Measurements from ENCODE around the gene ASB7.
"Not testable (repeated sequence)": the region's sequence is repeated elsewhere in the genome, so short reads cannot be mapped to it uniquely, and the experiment has no call there.

The ASB7 gene

DNA sequence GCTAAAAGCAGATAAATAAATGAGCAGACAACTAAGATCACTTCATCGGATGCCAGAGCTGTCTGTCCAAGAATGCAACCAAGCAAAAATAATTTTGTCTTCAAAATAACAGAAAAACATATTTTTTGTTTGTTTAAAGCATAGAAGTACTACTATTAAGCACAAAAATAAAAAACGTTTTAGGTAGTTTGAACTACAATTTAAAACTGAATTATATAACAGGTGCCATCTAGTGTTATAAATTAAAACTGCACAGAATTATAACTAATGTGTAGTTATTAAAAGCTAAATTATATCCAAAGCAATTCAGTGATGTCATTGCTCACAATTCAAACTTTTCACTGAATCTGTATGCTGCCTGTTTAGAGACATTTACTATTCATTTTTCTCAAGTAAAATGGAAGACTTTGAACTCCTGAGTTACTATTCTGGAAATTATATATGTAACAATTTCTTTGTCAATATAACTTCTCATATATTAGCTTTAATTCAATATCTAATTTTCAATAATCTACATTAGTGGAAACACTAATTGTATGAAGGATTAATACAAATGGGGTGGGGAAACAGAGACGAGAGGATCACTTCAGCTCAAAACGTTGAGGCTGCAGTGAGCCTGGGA, 29.9 kb upstream of the ASB7 start:
- TF ChIP-seq, protein P1, sequence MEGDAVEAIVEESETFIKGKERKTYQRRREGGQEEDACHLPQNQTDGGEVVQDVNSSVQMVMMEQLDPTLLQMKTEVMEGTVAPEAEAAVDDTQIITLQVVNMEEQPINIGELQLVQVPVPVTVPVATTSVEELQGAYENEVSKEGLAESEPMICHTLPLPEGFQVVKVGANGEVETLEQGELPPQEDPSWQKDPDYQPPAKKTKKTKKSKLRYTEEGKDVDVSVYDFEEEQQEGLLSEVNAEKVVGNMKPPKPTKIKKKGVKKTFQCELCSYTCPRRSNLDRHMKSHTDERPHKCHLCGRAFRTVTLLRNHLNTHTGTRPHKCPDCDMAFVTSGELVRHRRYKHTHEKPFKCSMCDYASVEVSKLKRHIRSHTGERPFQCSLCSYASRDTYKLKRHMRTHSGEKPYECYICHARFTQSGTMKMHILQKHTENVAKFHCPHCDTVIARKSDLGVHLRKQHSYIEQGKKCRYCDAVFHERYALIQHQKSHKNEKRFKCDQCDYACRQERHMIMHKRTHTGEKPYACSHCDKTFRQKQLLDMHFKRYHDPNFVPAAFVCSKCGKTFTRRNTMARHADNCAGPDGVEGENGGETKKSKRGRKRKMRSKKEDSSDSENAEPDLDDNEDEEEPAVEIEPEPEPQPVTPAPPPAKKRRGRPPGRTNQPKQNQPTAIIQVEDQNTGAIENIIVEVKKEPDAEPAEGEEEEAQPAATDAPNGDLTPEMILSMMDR (IDR thresholded peaks at IDR 0.05; ENCODE audit: insufficient read depth, low read length, missing control alignments), result no peak
- ChIA-PET CTCF (interaction anchor here (0.7 to 5.8 kb wide), 13 partner anchors 9 to 1297 kb away, joined by 3 to 32 read pairs (median 6); no protein-coding TSS in a partner anchor), POLR2A (no interaction called here)
- no peak for DNase-seq (ENCODE audit: low read depth, low spot score)
- no peak overlapping the region for H3K4me3 ChIP-seq (ENCODE audit: low read depth, low read length)

DNA sequence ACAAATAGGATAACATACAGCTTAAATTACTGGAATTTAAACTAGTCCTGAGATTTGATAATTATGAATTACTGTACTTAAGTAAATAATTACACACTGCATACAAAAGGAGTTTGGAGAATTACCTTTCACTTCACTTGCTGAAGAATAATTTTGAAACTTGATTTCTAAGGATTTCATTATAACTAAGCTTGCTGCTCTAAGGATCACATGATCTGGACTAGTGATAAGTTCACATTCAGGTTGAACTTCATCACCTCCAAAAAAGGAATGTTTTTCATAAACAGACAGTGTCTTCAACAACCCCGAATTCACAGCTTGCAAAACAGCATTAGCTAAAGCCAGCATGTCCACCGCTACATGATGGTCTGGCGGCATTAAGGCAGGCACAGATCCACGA, 28.9 kb upstream of the ASB7 start:
- ChIA-PET POLR2A (no interaction called here), CTCF (interaction anchor here (0.6 to 5.8 kb wide), 8 partner anchors 13 to 649 kb away, joined by 3 to 32 read pairs (median 8); partner anchors contain the start of genes ASB7 and LINS1)
- TF ChIP-seq, protein P1 (IDR thresholded peaks at IDR 0.05; ENCODE audit: insufficient read depth, low read length, missing control alignments), result no peak
- H3K4me3 ChIP-seq (ENCODE audit: low read depth, low read length), result no peak overlapping the region
- no peak for DNase-seq (ENCODE audit: low read depth, low spot score)

DNA sequence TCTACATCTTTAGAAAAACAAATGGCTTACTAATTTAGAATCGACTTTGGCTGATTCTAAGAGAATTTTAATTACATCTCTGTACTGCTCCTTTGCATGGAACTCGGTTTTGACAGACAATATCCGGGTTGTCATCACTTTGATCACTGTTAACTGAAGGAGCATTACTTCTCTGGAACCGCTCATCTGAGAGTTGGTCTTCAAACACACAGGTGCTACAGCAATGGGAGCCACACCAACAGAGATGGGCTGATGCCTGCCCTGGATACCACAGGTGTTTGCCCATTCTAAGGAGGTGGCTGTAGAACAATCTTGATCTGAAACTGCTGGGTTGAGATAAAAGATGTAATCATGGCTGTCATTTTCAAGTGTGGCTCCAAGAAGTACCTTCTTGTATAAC, 22.0 kb upstream of the ASB7 start:
- CTCF ChIA-PET, result no interaction called here
- TF ChIP-seq, protein P1 (IDR thresholded peaks at IDR 0.05; ENCODE audit: insufficient read depth, low read length, missing control alignments), result no peak

DNA sequence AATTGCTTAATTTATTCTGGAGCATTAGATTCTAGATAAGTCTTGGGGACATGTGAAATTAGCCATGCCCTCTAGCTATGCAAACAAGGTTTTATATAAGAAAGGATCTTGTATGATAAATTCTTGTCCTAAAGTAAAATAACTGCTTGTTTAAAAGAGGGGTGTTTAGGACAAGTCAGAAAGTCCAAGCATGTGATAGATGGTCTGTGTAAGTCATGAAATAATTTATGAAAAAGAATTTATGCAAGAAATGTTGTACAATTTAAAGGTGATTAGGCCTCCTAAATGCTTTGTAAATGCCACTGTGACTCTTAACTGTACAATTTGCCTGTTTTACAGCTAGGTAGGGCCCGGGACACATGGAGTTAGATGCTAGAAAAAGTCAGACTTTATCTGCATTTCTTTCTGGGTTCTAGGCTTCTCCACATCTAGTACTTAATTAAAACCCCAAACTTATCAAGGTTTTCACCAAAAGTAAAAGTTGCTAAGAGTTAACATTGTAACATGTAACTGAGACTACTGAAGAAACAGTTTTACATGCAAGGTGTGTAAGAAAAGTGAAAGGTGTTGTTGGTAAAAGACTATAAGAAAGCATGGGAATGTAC, 13.6 kb upstream of the ASB7 start:
- POLR2A ChIA-PET, result no interaction called here
- no peak overlapping the region for H3K4me3 ChIP-seq (ENCODE audit: low read depth, low read length)
- TF ChIP-seq, protein P1 (IDR thresholded peaks at IDR 0.05; ENCODE audit: insufficient read depth, low read length, missing control alignments), result no peak
- DNase-seq (ENCODE audit: low read depth, low spot score), result no peak
- CTCF ChIA-PET, result interaction anchor here (1.6 to 2.9 kb wide), 2 partner anchors 8 to 16 kb away, joined by 5 to 8 read pairs; no protein-coding TSS in a partner anchor

More for the DNA sequence above, 22.0 kb upstream of the ASB7 start:
- DNase-seq (ENCODE audit: low read depth, low spot score), result no peak
- POLR2A ChIA-PET, result no interaction called here
- H3K4me3 ChIP-seq (ENCODE audit: low read depth, low read length), result no peak overlapping the region

DNA sequence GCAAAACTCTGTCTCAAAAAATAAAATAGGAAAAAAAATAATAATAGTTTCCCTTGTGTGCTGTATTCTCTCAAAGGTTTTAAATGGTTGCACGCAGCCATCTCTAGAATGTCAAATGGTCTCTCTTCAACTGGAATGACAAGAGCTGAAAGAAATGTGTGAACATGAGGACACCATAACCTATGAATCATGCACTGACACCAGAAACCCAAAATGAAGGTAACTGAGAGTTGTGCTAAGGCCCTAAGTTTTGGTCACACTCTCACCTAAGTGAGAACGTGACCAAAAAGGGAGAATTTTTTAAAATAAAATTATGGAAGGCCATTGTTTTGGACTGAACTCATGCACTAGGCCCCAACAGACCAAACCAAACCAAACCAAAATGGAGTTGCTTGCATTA, 11.2 kb upstream of the ASB7 start:
- CTCF ChIA-PET, result interaction anchor here (2.9 kb wide), 1 partner anchor 18 kb away, joined by 8 read pairs; no protein-coding TSS in a partner anchor
- POLR2A ChIA-PET; H3K4me3 ChIP-seq (ENCODE audit: low read depth, low read length); DNase-seq (ENCODE audit: low read depth, low spot score): not testable (repeated sequence)

DNA sequence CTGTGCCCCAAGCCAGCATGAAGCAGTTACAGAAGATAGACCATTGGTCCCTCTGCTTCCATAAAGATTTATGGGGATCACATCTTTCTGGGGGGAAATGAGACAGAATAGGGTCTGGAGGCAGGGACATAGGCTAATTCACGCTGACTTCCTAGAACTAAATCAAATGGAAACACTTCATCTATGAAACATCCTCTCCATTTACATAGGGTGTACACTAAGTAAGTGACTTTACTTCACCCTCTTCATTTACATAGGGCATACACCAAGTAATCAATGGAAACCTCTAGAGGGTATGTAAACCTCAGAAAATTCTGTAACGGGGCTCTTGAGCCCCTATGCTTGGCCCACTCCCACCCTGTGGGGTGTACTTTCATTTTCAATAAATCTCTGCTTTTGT, 10.6 kb upstream of the ASB7 start:
- POLR2A ChIA-PET, result no interaction called here
- CTCF ChIA-PET, result no interaction called here
- no peak overlapping the region for H3K4me3 ChIP-seq (ENCODE audit: low read depth, low read length)
- DNase-seq (ENCODE audit: low read depth, low spot score), result no peak
- TF ChIP-seq, protein P1 (IDR thresholded peaks at IDR 0.05; ENCODE audit: insufficient read depth, low read length, missing control alignments), result no peak
